Activated effector memory CD4-positive, alpha-beta T cell treated with anti-CD3 and anti-CD28 coated beads, Interleukin-2, amount 50 U/mL, for 16 hours (primary cell): Measurements from ENCODE around the gene FILIP1.

Source experiments
- DNase-seq: peaks from one replicate; pipeline ENCODE4 v3.0.0-alpha.2; 2020

The FILIP1 gene

DNA sequence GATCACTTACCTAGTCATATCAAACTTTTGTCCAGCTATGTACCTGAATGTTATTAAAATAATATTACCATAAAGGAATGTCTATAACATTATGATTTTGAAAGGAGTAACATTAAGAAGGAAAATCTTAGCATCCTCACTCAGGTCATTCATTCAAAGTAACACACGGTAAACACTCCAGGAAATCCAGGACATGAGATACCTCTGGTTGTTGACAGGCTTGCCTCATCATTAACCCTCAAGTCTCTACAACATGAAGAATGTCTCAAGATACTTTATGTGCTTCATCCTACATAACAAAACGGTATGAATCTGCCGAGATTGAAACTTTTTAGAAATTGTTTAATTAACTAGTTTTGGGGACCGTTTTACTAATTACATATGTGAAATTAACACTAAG is 690 bp upstream of the FILIP1 start:
- DNase-seq, result no peak

- DNase-seq, result no peak
These were observed 1.0 kb downstream of the FILIP1 start for GRCh38 chr6:75492386-75493153.

DNA sequence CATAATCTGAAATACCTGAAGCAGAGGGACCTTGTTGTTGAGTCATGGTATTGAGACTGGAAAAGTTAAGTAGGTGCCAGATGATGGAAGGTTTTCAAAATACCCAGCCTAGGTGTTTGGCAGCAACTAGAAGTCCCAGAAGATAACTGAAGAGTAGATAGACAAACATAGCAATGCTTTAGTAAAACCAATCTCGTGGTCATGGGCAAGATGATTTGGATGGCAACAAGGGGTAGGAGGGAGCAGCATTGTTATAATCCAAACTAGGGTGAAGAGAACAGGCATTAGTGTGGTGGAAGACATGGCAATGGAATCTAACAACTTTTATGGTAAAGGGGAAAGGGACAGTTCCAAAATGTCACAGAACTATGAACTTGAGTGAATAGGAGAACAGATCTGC is 2.3 kb downstream of the FILIP1 start:
- no peak for DNase-seq

DNA sequence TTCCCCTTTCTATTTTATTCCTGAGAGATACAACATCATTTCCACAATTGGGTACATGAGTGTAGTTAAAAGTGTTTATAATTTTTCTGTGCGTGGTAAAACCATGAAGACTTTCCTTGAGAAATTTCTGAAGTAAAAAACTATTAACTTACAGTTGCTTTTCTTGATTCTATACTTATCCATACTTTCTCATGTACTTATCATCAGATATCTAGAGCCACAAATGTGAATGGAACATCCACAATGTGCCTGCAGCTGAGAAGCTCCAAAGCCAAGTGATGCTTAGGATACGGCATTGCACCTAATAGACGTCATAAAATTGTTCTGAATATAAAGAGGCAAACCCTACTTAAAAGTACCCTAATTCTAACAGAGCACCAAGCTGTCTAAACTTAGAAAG is 2.9 kb downstream of the FILIP1 start:
- DNase-seq, result no peak

GRCh38 chr6:75489025-75489424 is 4.6 kb downstream of the FILIP1 start:
- DNase-seq, result no peak

DNA sequence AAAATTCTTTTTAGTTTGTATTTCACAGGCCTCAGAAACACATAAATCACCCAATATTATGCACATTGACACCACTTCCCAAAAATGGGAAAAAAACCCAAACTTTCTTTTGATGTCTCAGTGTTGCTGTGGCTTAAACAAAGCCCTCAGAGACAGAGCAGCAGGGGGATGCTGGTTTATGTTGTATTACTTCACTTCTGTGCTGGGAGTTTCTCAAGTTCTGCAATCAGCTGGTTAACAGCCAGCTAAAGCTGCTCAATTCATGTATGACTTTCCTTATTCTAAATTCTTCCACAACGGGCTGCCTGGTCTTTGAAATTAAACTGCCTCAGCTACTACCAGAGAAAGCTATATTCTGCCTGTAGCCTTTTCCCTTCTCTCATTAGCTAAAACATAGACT is 5.6 kb downstream of the FILIP1 start:
- no peak for DNase-seq

- no peak for DNase-seq
These were observed 6.6 kb downstream of the FILIP1 start for GRCh38 chr6:75486850-75487518.

GRCh38 chr6:75484535-75484934 is 9.1 kb downstream of the FILIP1 start:
- no peak for DNase-seq

- DNase-seq, result no peak
These were observed 10.3 kb downstream of the FILIP1 start for GRCh38 chr6:75483136-75483952.

- DNase-seq, result no peak
These were observed 11.5 kb downstream of the FILIP1 start for GRCh38 chr6:75481936-75482593.

- DNase-seq, result no peak
These were observed 12.2 kb downstream of the FILIP1 start for GRCh38 chr6:75481394-75481793.

DNA sequence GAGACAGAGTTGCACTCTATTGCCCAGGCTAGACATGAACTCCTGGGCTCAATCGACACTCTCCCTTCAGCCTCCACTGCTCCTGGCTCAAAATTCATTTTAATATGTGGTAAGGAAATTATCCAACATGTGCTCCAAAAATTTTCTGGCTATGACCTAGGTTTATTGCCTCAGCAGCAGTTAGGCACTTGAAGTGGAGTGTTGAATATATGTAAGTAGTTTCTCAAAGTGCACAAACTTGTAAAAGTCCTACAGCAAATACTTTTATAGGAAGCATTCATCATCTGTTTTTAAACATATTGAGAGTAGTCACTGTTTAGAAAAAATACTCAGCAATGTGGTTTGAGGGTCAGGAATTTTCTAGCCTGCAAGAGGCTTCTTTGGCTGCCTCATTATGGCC is 13.2 kb downstream of the FILIP1 start:
- no peak for DNase-seq

GRCh38 chr6:75479712-75480111 is 13.9 kb downstream of the FILIP1 start:
- no peak for DNase-seq

- DNase-seq, result no peak
These were observed 14.7 kb downstream of the FILIP1 start for GRCh38 chr6:75478929-75479328.

DNA sequence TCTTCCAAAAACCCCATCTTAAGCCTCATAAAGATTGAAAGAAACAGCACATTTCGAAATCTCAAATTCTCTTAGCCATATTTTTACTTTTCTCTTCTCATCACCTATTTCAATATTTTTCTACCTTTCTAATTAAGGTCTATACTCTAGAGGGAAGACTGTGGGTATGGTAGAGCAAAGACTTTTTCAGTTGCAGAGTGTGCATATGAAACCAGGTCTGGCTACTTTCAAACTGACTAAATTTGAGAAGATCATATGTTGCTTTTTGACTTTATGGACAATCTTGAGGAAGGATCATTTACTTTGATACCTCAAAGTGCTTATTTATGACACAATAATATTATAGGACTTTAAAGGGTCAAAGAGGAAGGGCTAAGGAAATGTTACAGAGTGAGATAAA is 20.7 kb downstream of the FILIP1 start:
- no peak for DNase-seq

DNA sequence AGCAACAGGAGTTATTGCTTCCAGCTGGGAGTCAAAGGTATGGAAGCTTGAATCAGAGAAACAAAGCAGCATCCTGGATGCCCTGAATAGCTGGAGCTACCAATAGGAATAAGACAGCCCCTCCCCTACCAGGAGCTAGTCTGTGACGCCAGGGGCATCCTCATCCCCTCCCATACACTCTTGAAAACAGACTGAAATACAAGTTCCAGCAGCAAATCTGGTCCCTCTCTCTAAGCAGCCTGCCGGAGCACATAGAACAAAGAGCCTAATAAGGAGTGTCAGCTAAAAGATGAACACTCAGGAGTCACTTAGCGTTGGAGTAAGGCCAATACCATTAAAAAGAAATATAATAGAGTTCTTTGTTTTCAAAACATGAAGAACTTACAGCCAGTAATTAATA is 25.6 kb downstream of the FILIP1 start:
- DNase-seq, result no peak

- DNase-seq, result no peak
These were observed 26.3 kb downstream of the FILIP1 start for GRCh38 chr6:75467284-75467683.

DNA sequence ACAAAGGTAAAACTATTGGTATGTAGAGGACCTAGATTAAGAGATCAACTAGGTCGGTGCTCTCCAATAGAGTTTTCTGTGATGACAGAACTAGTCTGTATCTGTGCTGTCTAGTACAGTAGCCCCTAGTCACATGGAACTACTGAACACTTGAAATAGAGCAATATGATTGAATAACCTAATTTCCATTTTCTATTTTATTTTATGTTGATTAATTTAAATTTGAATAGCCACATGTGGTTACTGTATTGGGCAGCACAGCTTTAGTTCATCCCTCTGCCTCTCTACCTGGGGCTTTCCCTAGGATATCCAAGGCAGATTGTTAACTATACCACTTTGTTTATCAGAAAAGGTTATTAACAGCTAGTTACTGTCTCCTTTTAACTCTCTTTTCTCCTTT is 27.0 kb downstream of the FILIP1 start:
- no peak for DNase-seq

- no peak for DNase-seq
These were observed 29.7 kb downstream of the FILIP1 start for GRCh38 chr6:75463908-75464307.

GRCh38 chr6:75463061-75463460 is 30.5 kb downstream of the FILIP1 start:
- DNase-seq, result no peak

DNA sequence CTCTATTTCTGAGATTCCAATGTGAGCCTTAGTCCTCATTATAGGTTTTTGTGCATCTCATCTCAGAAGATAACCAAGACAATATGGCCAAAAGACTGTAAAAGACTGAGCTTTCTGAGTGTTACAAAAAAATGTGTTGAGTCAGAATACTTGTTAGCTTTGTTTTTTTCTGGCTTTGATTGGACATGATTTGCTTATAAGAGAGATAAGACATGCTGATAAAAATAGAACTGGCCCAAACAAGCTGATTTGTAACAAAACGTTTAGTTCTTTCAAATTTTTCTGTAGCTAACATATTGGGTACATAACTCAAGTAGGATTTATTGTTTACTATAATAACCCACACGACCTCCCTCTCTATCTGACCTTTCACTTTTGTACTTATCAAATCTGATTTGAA is 32.9 kb downstream of the FILIP1 start:
- no peak for DNase-seq

DNA sequence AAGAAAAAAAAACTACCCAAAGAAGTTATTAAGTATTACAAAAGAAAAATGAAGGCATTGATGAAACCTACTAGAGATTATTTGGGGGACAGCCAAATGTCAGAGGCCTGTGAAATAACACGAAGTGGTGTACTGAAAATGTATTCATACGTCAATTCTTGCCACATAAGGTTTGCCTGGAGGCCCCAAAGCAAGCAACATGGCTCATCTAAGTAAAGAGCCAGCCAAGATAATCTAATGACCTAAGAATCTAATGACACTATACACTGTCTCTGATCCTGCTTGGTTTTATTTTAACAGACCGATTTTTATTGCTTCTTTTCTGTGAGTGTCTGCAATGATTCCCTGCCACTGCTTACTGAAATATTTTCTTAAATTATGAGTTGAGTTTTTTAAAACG is 34.7 kb downstream of the FILIP1 start:
- DNase-seq, result no peak

- no peak for DNase-seq
These were observed 42.7 kb downstream of the FILIP1 start for GRCh38 chr6:75450903-75451302.
